Activated CD8-positive, alpha-beta memory T cell treated with anti-CD3 and anti-CD28 coated beads, Interleukin-2, amount 50 U/mL, for 1 hour (primary cell): ENCODE results near the gene MYH9.
A peak's percentile ranks its signal among the peaks of the same experiment; 100 is the strongest.
"Not testable (repeated sequence)": the region's sequence is repeated elsewhere in the genome, so short reads cannot be mapped to it uniquely, and the experiment has no call there.

Experiments
- DNase-seq: peaks from one replicate; pipeline ENCODE4 v3.0.0-alpha.2; 2020; ENCODE audit errors: extremely low read depth

MYH9 gene

GRCh38 chr22:36293606-36294292 lies 94.0 kb downstream of the MYH9 start:
- DNase-seq, result no peak

- DNase-seq, result no peak
Observed at GRCh38 chr22:36292823-36293530, 94.8 kb downstream of the MYH9 start.

- DNase-seq, result no peak
Observed at GRCh38 chr22:36291831-36292740, 95.7 kb downstream of the MYH9 start.

- not testable (repeated sequence) for DNase-seq
Observed at GRCh38 chr22:36290391-36291075, 97.2 kb downstream of the MYH9 start.

- not testable (repeated sequence) for DNase-seq
Observed at GRCh38 chr22:36289948-36290371, 97.8 kb downstream of the MYH9 start.

GRCh38 chr22:36289406-36289870 lies 98.3 kb downstream of the MYH9 start:
- no peak for DNase-seq

- no peak for DNase-seq
Observed at GRCh38 chr22:36288571-36289405, 99.0 kb downstream of the MYH9 start.

GRCh38 chr22:36287881-36288515 lies 99.8 kb downstream of the MYH9 start:
- no peak for DNase-seq

GRCh38 chr22:36286096-36286957 lies 101.4 kb downstream of the MYH9 start:
- DNase-seq, result no peak

GRCh38 chr22:36285545-36285944 lies 102.2 kb downstream of the MYH9 start:
- DNase-seq, result no peak

- no peak for DNase-seq
Observed at GRCh38 chr22:36285017-36285416, 102.8 kb downstream of the MYH9 start.

- DNase-seq, result no peak
Observed at GRCh38 chr22:36284171-36284571, 103.6 kb downstream of the MYH9 start.

GRCh38 chr22:36282328-36282831 lies 105.4 kb downstream of the MYH9 start:
- no peak for DNase-seq

GRCh38 chr22:36281781-36282327 lies 105.9 kb downstream of the MYH9 start:
- DNase-seq, result no peak

- DNase-seq, result no peak
Observed at GRCh38 chr22:36280379-36280778, 107.4 kb downstream of the MYH9 start.

- DNase-seq, result no peak
Observed at GRCh38 chr22:36279219-36279666, 108.5 kb downstream of the MYH9 start.

- peak; percentile 18 for DNase-seq
Observed at GRCh38 chr22:36277482-36278291, 110.1 kb downstream of the MYH9 start.

- DNase-seq, result no peak
Observed at GRCh38 chr22:36274531-36274930, 113.2 kb downstream of the MYH9 start.
